Measurements from ENCODE around the gene SPAG7. TPM values are rescaled to one million over a fixed set of nuclear protein-coding genes. Genes with fewer than 3 reads are reported as not detected.

Gene SPAG7
- total RNA-seq, 1 experiment from 2014 or later = 25.7 TPM

- peak; percentile 32 for DNase-seq (ENCODE audit: low spot score)
These were observed 17.4 kb downstream of the SPAG7 start for GRCh38 chr17:4950075-4950745.

- peak; percentile 69 for DNase-seq (ENCODE audit: low spot score)
These were observed 18.1 kb downstream of the SPAG7 start for GRCh38 chr17:4949321-4950074.

DNA sequence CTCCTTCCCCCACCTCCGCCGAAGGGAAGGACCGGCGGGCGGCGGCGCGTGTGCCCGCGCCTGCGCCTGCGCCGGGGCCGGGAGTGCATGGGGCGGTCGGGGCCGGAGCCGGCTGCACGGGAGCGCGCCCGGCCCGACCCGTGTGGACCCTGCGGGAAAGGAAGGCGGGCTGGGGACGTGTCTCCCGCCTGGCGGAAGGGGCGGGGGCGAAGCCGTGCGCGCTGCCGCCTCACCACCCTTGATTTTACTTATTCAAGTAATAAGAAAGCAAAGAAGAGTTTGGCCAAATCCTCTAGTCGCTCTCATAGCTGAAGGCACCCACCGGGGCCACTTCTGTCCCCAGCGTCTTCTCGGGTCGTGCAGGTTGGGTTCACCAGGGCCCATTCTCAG is 18.7 kb downstream of the SPAG7 start:
- peak; percentile 72 for DNase-seq (ENCODE audit: low spot score)

DNA sequence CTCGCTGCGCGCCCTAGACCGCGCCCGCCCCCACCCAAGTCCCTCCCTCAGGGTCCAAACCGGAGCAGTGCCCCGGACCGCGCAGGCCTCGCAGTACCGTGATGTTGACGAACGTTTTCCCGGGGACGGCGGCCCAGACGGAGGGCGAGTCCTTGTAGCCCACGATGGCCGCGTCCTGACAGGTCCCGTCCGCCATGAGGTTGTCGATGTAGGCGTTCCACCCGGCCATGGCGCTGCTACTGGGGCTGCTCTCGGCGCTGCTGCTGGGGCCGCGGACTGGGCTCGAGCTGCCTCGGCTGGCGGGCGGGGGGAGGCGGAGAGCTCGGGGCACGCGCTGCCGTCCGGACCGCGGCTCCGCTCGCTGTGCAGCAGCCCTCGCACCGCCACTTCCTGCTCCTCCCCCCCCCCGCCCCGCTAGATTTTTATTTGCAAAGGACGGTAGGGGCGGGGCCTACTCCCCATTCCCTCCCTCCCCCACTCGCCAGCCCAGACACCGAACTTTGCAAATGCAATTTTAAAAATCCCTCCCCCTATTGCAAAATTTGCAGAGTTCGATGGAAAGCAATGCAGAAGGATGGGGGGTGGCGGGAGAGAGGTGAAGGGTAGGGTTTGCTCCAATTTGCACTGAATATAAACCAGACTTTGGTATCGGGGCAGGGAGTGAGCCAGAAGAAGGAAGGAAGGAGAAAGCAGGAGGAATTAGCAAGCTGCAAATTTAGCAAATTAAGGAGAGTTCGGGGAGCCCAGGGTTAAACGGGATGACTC is 19.3 kb downstream of the SPAG7 start, which contains the start of gene PFN1:
TSS of gene PFN1 (minus strand) at position 365 of the 765 bp plus-strand sequence. CDS start at position 229, 136 bp downstream.
- DNase-seq (ENCODE audit: low spot score) = peak; percentile 78

DNA sequence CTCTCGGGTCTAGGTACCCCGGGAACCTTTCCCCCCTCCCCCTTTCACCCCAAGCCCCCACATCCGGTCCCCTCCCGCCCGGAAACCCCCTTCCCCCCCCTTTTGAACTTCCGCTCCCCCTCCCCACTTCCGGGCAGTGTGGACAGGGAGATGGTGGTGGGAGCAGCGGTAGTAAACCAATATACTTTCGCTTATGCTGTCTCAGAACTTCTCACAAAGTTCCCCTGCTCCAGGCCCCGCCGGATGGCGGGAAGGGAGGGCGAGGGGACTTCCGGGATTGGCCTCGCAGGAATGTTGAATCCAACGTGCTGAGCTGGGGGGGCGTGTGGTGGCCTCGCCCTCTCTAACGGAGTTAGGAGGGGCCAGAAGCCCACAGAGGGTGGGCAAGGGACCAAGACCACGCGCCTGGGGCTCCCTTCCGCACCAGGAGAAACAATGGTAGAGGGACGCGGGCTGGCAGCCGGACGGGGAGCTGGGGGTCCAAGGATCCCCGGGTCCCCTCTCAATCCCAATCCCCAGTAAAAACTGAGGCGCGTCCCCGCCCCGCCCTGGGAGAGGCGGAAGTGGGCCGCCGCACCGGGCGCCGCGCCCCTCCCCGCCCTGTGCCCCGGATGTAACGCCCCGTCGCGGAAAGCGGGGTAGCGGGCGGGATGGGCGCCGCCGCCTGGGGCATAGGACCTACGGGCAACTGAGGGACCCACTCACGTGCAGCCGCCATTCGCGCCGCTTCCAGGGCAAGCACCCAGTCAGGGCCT is 20.0 kb downstream of the SPAG7 start:
- DNase-seq (ENCODE audit: low spot score) = peak; percentile 44

GRCh38 chr17:4947010-4947410 is 20.6 kb downstream of the SPAG7 start:
- no peak for DNase-seq (ENCODE audit: low spot score)

DNA sequence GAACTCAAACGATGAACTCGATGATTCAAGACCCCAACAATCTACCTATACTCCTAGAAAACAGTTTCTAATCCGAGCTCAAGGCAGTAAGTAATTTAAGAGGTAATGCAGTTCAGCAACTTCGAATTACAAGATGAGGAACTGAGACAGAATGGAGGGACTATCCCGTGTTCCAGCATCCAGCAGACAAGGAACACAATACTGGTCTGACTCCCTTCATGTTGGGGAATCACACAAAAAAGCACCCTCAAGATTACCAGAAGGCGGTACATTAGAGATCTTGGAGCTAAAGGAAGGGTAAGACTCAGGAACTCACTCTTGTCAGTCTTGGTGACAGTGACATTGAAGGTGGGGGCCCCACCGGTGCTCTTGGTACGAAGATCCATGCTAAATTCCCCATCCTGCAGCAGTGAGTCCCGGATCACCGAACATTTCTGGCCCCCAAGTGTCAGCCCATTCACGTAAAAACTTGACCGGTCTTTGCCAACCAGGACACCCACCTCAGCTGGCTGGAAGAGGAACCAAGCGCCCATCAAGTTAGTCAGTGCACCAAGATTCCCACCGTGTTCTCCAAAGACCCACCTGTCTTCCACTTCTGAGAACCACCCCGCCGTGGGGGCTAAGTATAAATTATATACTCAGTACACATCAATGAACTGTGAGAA is 21.2 kb downstream of the SPAG7 start:
- DNase-seq (ENCODE audit: low spot score) = no peak

- no peak for DNase-seq (ENCODE audit: low spot score)
These were observed 21.7 kb downstream of the SPAG7 start for GRCh38 chr17:4945944-4946280.

GRCh38 chr17:4945176-4945943 is 22.3 kb downstream of the SPAG7 start:
- DNase-seq (ENCODE audit: low spot score) = peak; percentile 67

DNA sequence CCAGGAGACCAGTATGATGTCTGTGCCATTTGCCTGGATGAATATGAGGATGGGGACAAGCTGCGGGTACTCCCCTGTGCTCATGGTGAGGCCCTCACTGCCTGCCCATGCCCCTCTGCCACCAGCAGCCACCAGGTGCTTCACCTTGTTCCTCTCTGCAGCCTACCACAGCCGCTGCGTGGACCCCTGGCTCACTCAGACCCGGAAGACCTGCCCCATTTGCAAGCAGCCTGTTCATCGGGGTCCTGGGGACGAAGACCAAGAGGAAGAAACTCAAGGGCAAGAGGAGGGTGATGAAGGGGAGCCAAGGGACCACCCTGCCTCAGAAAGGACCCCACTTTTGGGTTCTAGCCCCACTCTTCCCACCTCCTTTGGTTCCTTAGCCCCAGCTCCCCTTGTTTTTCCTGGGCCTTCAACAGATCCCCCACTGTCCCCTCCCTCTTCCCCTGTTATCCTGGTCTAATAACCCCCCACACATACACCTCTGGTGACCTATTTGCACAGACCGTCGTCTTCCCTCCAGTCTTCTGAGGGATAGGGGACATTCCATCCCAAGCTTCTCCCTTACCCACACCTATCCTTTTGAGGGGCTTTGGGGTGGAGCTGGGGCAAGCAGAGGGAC is 23.0 kb downstream of the SPAG7 start:
- no peak for DNase-seq (ENCODE audit: low spot score)

DNA sequence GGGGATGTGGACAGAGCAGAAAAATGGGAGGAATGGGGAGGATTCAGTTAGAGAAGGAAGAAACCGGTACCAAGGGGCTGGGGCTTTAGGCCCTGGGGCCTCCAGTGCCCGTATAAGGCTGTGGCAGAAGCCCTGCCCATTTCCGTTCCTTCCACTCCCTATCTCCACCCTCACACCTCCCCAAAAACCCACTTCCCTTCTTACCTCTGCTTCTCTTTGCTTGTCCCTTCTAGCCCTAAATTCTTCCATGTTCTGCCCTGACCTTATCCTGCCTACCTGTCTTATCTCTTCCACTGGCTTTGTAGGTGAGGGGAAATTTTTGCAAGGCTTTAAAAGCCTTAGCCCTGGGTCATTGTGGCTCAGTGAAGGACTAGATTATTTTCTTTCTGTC is 23.5 kb downstream of the SPAG7 start:
- DNase-seq (ENCODE audit: low spot score) = no peak

GRCh38 chr17:4942760-4943508 is 24.7 kb downstream of the SPAG7 start:
- no peak for DNase-seq (ENCODE audit: low spot score)

DNA sequence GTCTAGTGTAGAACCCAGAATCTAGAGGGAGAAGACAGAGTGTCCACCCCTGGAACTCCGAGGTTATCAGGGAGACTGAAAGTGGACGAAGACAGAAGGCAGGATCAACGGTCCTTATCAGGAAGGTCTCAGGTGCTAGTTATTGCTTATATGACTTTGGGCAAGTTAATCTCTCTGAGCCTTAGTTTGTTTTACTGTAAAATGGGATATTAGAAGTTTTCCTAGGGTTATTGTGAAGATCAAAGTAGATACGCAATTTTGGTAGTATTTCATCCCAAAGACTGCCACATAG is 26.4 kb downstream of the SPAG7 start:
- no peak for DNase-seq (ENCODE audit: low spot score)

GRCh38 chr17:4940555-4941318 is 26.9 kb downstream of the SPAG7 start:
- no peak for DNase-seq (ENCODE audit: low spot score)

DNA sequence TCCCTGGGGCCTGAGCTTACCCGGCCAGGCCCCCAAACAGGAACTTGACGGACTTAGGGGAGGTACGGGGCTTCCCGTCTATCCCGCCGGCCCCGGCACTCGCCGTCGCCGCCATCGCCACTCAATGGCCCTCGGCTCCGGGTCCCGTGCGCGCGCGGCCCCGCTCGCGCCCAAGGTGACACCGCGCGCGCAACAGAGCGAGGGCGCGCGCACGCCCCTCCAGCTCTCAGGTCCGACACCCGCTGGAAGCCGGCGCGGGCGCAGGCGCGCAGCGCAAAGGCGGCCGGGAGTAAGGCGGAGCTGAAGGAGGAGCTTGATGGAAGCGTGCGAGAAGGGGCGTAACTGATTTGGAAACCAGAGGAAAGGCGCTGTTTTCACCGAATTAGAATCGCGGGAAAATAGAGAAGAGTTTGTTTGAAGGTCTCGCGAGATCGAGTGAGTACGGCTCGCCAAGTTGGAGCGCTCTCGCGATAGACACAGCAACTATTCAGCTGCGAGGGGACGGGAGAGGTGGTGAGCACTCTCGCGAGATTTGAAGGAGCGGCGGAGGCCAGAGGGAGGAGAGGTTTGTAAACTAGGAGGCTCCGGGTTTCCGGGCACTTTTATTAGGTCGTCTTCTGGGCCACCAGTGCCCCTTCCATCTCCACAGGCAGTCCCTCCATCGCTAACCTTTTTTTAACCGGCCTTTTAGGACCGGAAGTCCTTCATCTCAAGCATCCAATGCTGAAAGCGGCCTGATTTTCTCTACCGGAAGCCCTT is 27.6 kb downstream of the SPAG7 start, which contains the start of the genes RNF167 and SLC25A11:
TSS of gene RNF167 (plus strand) at position 473 of the 759 bp plus-strand sequence. CDS start 642 bp downstream, outside the sequence.
TSS of gene SLC25A11 (minus strand) at position 251 of the 759 bp plus-strand sequence. CDS start at position 115, 136 bp downstream.
- DNase-seq (ENCODE audit: low spot score) = peak; percentile 94

- DNase-seq (ENCODE audit: low spot score) = no peak
These were observed 28.1 kb downstream of the SPAG7 start for GRCh38 chr17:4939546-4939795.

GRCh38 chr17:4938688-4939545 is 28.7 kb downstream of the SPAG7 start:
- DNase-seq (ENCODE audit: low spot score) = no peak

Measured in HT-29 (cell line).